IPS DF 6.9 (cell line): ENCODE results near the gene TEX13B.

ENCODE experiments used
- DNase-seq: peaks from one replicate; pipeline ENCODE4 v3.0.0-alpha.2; 2013; ENCODE audit warnings: low read depth, low spot score
- H3K27ac ChIP-seq: one replicate; pipeline ENCODE4 v1.5.1; 2013; ENCODE audit warnings: low read length, control low read depth
- H3K27me3 ChIP-seq: 2 replicates; pipeline ENCODE4 v1.6.1; 2013; ENCODE audit warnings: mild to moderate bottlenecking, low read length; ENCODE audit not compliant: control insufficient read depth, insufficient read depth
- H3K36me3 ChIP-seq: 2 replicates; pipeline ENCODE4 v1.6.1; 2013; ENCODE audit warnings: low read length; ENCODE audit not compliant: control insufficient read depth, insufficient read depth
- H3K4me1 ChIP-seq: 2 replicates; pipeline ENCODE4 v1.6.1; 2013; ENCODE audit warnings: low read length; ENCODE audit not compliant: control insufficient read depth, insufficient read depth
- H3K4me3 ChIP-seq: 2 replicates; pipeline ENCODE4 v1.5.1; 2013; ENCODE audit warnings: mild to moderate bottlenecking, low read length
- H3K9me3 ChIP-seq: 2 replicates; pipeline ENCODE4 v1.6.1; 2013; ENCODE audit warnings: low read length, inconsistent platforms; ENCODE audit not compliant: control insufficient read depth, insufficient read depth
- WGBS: extraction: QIAGEN DNeasy Blood & Tissue Kit; methylation state at CpG from one replicate; pipeline ENCODE4 v1.1.7; 2013; ENCODE audit warnings: mixed read lengths, missing lambda C conversion rate; ENCODE audit not compliant: insufficient read length, insufficient coverage; 5-methylcytosine and 5-hydroxymethylcytosine counted together

The TEX13B gene

GRCh38 chrX:107940095-107940494, 42.1 kb downstream of the TEX13B start:
- H3K27ac ChIP-seq = no peak overlapping the region
- no peaks in the 10 kb centered on the region for H3K27me3 ChIP-seq
- H3K4me3 ChIP-seq = no peak overlapping the region
- H3K9me3 ChIP-seq = no peaks in the 10 kb centered on the region
- no CpG with 5 or more reads among the region's 3 CpGs for WGBS
- H3K4me1 ChIP-seq = no peaks in the 10 kb centered on the region
- H3K36me3 ChIP-seq = no peaks in the 10 kb centered on the region; the same call in 1 of the 2 replicates
- no peak for DNase-seq

- no CpG with 5 or more reads among the region's 16 CpGs for WGBS
- Histone ChIP-seq H3K36me3 (no peaks in the 10 kb centered on the region; the same call in 1 of the 2 replicates), H3K4me1 (no peaks in the 10 kb centered on the region), H3K27me3 (no peaks in the 10 kb centered on the region), H3K4me3 (peak overlapping the region; percentile 81; the same call in 1 of the 2 replicates), H3K9me3 (no peaks in the 10 kb centered on the region), H3K27ac (no peak overlapping the region)
- DNase-seq = no peak
Measured at GRCh38 chrX:107936434-107936730, 45.8 kb downstream of the TEX13B start.

DNA sequence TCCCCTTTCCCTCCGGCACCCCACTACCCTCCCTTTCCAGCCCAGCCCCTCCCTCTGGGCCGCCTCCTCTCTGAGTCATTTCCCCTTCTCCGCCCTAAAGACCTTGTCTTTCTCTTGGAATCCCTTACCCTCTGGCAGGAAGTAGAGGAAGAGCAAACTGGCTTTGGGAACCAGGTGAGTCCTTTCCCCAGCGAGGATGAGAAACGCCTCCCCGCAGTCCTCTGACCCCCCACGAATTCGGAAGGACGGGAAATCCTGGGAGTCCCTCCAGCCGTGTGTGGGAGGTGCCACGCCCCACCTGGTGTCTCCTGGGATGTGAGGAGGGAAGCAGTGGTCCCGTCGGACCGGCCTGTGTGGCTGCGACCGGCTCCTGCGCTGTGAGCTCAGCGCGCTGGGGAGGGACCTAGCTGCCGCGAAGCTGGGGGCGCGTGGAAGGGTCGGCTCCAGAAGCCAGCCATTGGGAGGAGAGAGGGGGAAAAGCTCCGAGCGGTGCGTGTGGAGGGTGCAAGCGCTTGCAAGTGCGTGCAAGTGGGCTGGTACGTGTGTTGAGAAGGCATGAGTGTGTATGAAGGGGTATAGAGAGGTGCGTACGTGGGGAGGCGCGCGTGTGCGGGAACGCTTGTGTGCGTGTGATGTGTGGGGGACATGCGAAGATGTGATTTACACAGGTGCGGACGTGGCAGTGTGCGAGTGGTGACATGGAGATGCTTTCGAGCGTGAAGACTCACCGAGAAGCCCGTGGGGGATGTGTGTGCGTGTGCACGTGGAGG, 46.3 kb downstream of the TEX13B start:
- Histone ChIP-seq H3K27ac (no peak overlapping the region), H3K27me3 (no peaks in the 10 kb centered on the region), H3K9me3 (no peaks in the 10 kb centered on the region), H3K4me1 (no peaks in the 10 kb centered on the region), H3K36me3 (no peaks in the 10 kb centered on the region; the same call in 1 of the 2 replicates), H3K4me3 (peak overlapping the region; percentile 81; the same call in 1 of the 2 replicates)
- no peak for DNase-seq
- WGBS = no CpG with 5 or more reads among the region's 48 CpGs

DNA sequence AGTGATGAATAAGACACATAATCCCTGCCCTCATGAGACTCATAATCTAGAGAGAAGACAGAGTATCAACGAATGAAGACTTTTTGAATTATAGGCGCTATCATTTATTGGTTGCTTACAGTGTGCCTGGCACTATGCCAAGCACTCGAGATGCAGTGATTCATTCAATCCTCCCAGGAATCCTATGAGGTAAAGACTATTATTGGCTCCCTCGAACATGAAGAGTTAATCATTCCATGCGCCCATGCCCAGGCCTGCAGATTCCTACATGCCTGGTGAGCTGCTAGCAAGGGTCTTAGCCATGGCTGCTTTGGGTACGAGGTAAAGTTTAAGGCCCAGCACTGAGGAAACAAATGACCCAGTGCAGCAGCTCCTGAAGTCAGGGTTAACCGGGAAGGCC, 47.0 kb downstream of the TEX13B start:
- no peaks in the 10 kb centered on the region for H3K4me1 ChIP-seq
- H3K27me3 ChIP-seq = no peaks in the 10 kb centered on the region
- H3K4me3 ChIP-seq = no peak overlapping the region; the same call in 1 of the 2 replicates
- H3K36me3 ChIP-seq = no peaks in the 10 kb centered on the region; the same call in 1 of the 2 replicates
- no peaks in the 10 kb centered on the region for H3K9me3 ChIP-seq
- H3K27ac ChIP-seq = no peak overlapping the region
- DNase-seq = no peak
- no CpG with 5 or more reads among the region's 7 CpGs for WGBS

- Histone ChIP-seq H3K9me3 (no peaks in the 10 kb centered on the region), H3K4me3 (no peak overlapping the region), H3K27me3 (no peaks in the 10 kb centered on the region), H3K36me3 (no peaks in the 10 kb centered on the region; the same call in 1 of the 2 replicates), H3K27ac (no peak overlapping the region), H3K4me1 (no peaks in the 10 kb centered on the region)
- DNase-seq = no peak
- no CpG with 5 or more reads among the region's 1 CpG for WGBS
Measured at GRCh38 chrX:107934262-107934661, 47.9 kb downstream of the TEX13B start.
